GM19035 (cell line): ENCODE results near the gene MINDY4.
A peak's percentile ranks its signal among the peaks of the same experiment; 100 is the strongest.

Experiments
- ATAC-seq: cut with Tn5 transposase; IDR thresholded peaks from one replicate; pipeline ENCODE4 v1.9.1; 2021; ENCODE audit not compliant: unreplicated experiment

The MINDY4 gene

GRCh38 chr7:30926313-30926712 lies 155.1 kb downstream of the MINDY4 start:
- ATAC-seq = no peak

GRCh38 chr7:30927040-30927439 lies 155.8 kb downstream of the MINDY4 start:
- no peak for ATAC-seq

- ATAC-seq = no peak
Measured at GRCh38 chr7:30927559-30927958, 156.3 kb downstream of the MINDY4 start.

GRCh38 chr7:30928254-30928872 lies 157.1 kb downstream of the MINDY4 start:
- ATAC-seq = no peak

GRCh38 chr7:30929686-30930085 lies 158.5 kb downstream of the MINDY4 start:
- no peak for ATAC-seq

- no peak for ATAC-seq
Measured at GRCh38 chr7:30930621-30931020, 159.4 kb downstream of the MINDY4 start.

- no peak for ATAC-seq
Measured at GRCh38 chr7:30931161-30931928, 160.1 kb downstream of the MINDY4 start.

- no peak for ATAC-seq
Measured at GRCh38 chr7:30931929-30932540, 160.8 kb downstream of the MINDY4 start.

- no peak for ATAC-seq
Measured at GRCh38 chr7:30932562-30932961, 161.3 kb downstream of the MINDY4 start.

GRCh38 chr7:30933124-30933974 lies 162.1 kb downstream of the MINDY4 start:
- ATAC-seq = no peak

- ATAC-seq = no peak
Measured at GRCh38 chr7:30934225-30934624, 163.0 kb downstream of the MINDY4 start.

- no peak for ATAC-seq
Measured at GRCh38 chr7:30934732-30935568, 163.7 kb downstream of the MINDY4 start.

GRCh38 chr7:30935569-30935877 lies 164.3 kb downstream of the MINDY4 start:
- ATAC-seq = no peak

GRCh38 chr7:30936650-30937245 lies 165.5 kb downstream of the MINDY4 start:
- no peak for ATAC-seq

- no peak for ATAC-seq
Measured at GRCh38 chr7:30937416-30937815, 166.2 kb downstream of the MINDY4 start.

- ATAC-seq = peak; percentile 78
Measured at GRCh38 chr7:30938435-30939316, 167.5 kb downstream of the MINDY4 start.

- ATAC-seq = no peak
Measured at GRCh38 chr7:30941582-30942323, 170.5 kb downstream of the MINDY4 start.
